Stimulated activated memory B cell treated with anti-CD40 and anti-IgM and Interleukin-4, amounts not matched to agents 10 μg/mL and 1 μg/mL and 100 μg/mL, for 72 hours (primary cell): ENCODE data around the gene SFXN5.

Experiments
- ATAC-seq: fragments of 150-1000 bp; cut with Tn5 transposase; 2 replicates; pipeline ENCODE4 v1.10.0; 2021
- H3K27ac Mint-ChIP-seq: one replicate; pipeline ENCODE4 v1.8.0; 2022; ENCODE audit warnings: mild to moderate bottlenecking, mixed read lengths
- H3K27me3 Mint-ChIP-seq: one replicate; pipeline ENCODE4 v1.8.0; 2022; ENCODE audit warnings: mixed read lengths
- H3K36me3 Mint-ChIP-seq: one replicate; pipeline ENCODE4 v1.8.0; 2022; ENCODE audit warnings: mixed read lengths
- H3K4me1 Mint-ChIP-seq: one replicate; pipeline ENCODE4 v1.8.0; 2022; ENCODE audit warnings: mixed read lengths
- H3K4me3 Mint-ChIP-seq: one replicate; pipeline ENCODE4 v1.8.0; 2022; ENCODE audit warnings: mild to moderate bottlenecking, moderate library complexity, mixed read lengths
- H3K9me3 Mint-ChIP-seq: one replicate; pipeline ENCODE4 v1.8.0; 2022; ENCODE audit warnings: mixed read lengths

Gene SFXN5

GRCh38 chr2:72893594-72894319 is 177.8 kb downstream of the SFXN5 start:
- H3K36me3 Mint-ChIP-seq = no peaks in the 10 kb centered on the region
- peak; percentile 68 for ATAC-seq
- peaks cover 76% of the 10 kb centered on the region for H3K27me3 Mint-ChIP-seq
- peaks cover 21% of the 10 kb centered on the region for H3K4me1 Mint-ChIP-seq
- no peak overlapping the region for H3K27ac Mint-ChIP-seq
- no peaks in the 10 kb centered on the region for H3K9me3 Mint-ChIP-seq
- no peak overlapping the region for H3K4me3 Mint-ChIP-seq

DNA sequence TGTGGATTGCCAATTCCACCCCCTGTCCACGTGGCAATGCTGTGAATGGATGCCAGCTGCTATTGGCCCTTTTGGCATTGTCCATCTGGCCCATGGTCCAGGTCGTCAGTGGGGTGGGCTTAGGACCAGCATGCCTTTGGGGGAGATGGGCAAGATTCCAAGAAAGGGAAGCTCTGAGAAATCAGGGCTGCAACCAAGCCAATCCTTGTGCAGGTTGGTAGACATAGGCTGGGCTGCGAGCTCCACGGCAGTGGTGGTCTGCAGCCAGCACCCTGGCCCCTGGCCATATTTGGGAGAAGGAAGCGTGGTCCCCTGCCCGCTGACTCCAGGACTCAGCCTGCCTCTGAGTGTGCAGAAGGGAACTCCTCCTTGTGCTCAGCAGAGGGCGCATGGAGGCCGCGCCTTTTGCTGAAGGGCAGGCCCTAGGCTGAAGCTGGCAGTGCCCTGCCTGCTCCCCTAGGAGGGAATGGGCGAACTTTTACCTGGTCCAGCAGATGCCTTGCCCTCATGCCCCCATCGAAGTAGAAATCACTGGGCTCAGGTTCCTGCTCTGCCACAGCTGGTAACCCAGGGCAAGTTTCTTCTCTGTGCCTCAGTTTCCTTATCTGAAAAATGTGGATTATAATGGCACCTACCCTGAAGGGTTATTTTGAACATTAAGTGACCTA is 178.9 kb downstream of the SFXN5 start:
- peak; percentile 81 for ATAC-seq
- Mint-ChIP-seq H3K4me1 (peaks cover 32% of the 10 kb centered on the region), H3K9me3 (no peaks in the 10 kb centered on the region), H3K27ac (no peak overlapping the region), H3K36me3 (no peaks in the 10 kb centered on the region), H3K27me3 (peaks cover 83% of the 10 kb centered on the region), H3K4me3 (no peak overlapping the region)
